K562 (cell line): ENCODE results near the gene C2CD5. TPM values are rescaled to one million over a fixed set of nuclear protein-coding genes. Genes with fewer than 3 reads are reported as not detected.

Experiments
- ATAC-seq: fragments of 200-7000 bp; cut with Tn5 transposase; 3 replicates; pipeline ENCODE4 v1.9.1; 2020; ENCODE audit warnings: moderate library complexity
- BruUV-seq: library from RNA; stranded (reverse); fragments of 400-500 nt; replicated peaks from 2 replicates; lab custom pipeline; 2021; lab: Mats Ljungman, UMichigan
- CTCF ChIA-PET: fragments of 300-600 bp; formaldehyde crosslinking; extraction: SDS; loops from one replicate; lab custom pipeline; 2021; ENCODE audit warnings: low intra/inter-chr PET ratio; lab: Yijun Ruan, JAX
- POLR2A ChIA-PET: fragments of 300-600, 350-650 bp; sonication (Branson Sonifier 250); formaldehyde crosslinking; extraction: SDS; loops from one replicate; lab custom pipeline; 2021; ENCODE audit warnings: antibody characterized with exemption, inconsistent platforms; lab: Yijun Ruan, JAX
- DNase-seq, 4 experiments: peaks; one replicate each; pipeline versions ENCODE4 v3.0.0 to v3.0.0-alpha.2; 2011 to 2018; ENCODE audit warnings: low spot score in 3 of 4, mixed read lengths in 3 of 4; ENCODE audit errors: extremely low read depth in 1 of 4
- FAIRE-seq: peaks from 2 replicates; lab custom pipeline; 2011; peaks lifted over from hg19 to GRCh38; lab: Jason Lieb, UNC
- H2AFZ ChIP-seq: 2 replicates; pipeline ENCODE4 v1.6.0; 2011; ENCODE audit warnings: low read depth, low read length, control low read depth, inconsistent platforms
- H3K27ac ChIP-seq: fragments of 200-600 bp; 3 replicates; pipeline ENCODE4 v1.8.0; 2011; ENCODE audit warnings: low read depth, mild to moderate bottlenecking, control low read depth, inconsistent platforms, low read length, moderate library complexity, mixed read lengths; ENCODE audit errors: extremely low read depth
- H3K27me3 ChIP-seq, 2 experiments: fragments of 300-600 bp in 1 of 2; 2 replicates in 1 of 2; 3 replicates in 1 of 2; pipeline versions ENCODE4 v1.6.0 to v1.8.0; 2011; ENCODE audit warnings: inconsistent platforms in 2 of 2, low read length in 2 of 2, mild to moderate bottlenecking in 1 of 2, mixed read lengths in 1 of 2, moderate library complexity in 1 of 2; ENCODE audit not compliant: control insufficient read depth in 2 of 2, insufficient read depth in 2 of 2
- H3K36me3 ChIP-seq: fragments of 300-600 bp; 3 replicates; pipeline ENCODE4 v1.8.0; 2011; ENCODE audit warnings: mild to moderate bottlenecking, low read length, inconsistent platforms; ENCODE audit not compliant: control insufficient read depth, insufficient read depth
- H3K4me1 ChIP-seq, 2 experiments: fragments of 200-600 bp in 1 of 2; replicated peaks in 1 of 2; 2 replicates in 1 of 2; 3 replicates in 1 of 2; pipeline versions ENCODE4 v1.5.1 to v1.8.0; 2011; ENCODE audit warnings: inconsistent platforms in 2 of 2, low read length in 2 of 2, mild to moderate bottlenecking in 1 of 2, mixed read lengths in 1 of 2, moderate library complexity in 1 of 2; ENCODE audit not compliant: control insufficient read depth in 2 of 2, insufficient read depth in 2 of 2
- H3K4me2 ChIP-seq: 2 replicates; pipeline ENCODE4 v1.6.1; 2011; ENCODE audit warnings: low read length, control low read depth, inconsistent platforms, mixed read lengths; ENCODE audit not compliant: insufficient read depth
- H3K4me3 ChIP-seq: fragments of 200-600 bp; sonication (generic), shearing (Covaris generic); 2 replicates; pipeline ENCODE4 v1.5.1; 2016; ENCODE audit warnings: control low read depth, inconsistent platforms
- H3K79me2 ChIP-seq: fragments of 200-600 bp; 3 replicates; pipeline ENCODE4 v1.8.0; 2011; ENCODE audit warnings: low read length, inconsistent platforms; ENCODE audit not compliant: control insufficient read depth, insufficient read depth
- H3K9ac ChIP-seq, 2 experiments: 2 replicates each; pipeline versions ENCODE4 v1.6.0 to v1.6.1; 2011; ENCODE audit warnings: low read depth in 2 of 2, low read length in 2 of 2, control low read depth in 1 of 2, inconsistent platforms in 1 of 2, mild to moderate bottlenecking in 1 of 2, mixed read lengths in 1 of 2; ENCODE audit not compliant: insufficient read depth in 1 of 2
- H3K9me1 ChIP-seq: one replicate; pipeline ENCODE4 v1.6.0; 2011; ENCODE audit warnings: inconsistent platforms, mild to moderate bottlenecking, low read length, moderate library complexity; ENCODE audit not compliant: control insufficient read depth, insufficient read depth
- H3K9me3 ChIP-seq: replicated peaks from 2 replicates; pipeline ENCODE4 v1.5.1; 2011; ENCODE audit warnings: low read depth, low read length, inconsistent platforms; ENCODE audit not compliant: control insufficient read depth, insufficient read depth
- H4K20me1 ChIP-seq: replicated peaks from 2 replicates; pipeline ENCODE4 v1.6.1; 2011; ENCODE audit warnings: low read length, inconsistent platforms, mixed read lengths; ENCODE audit not compliant: control insufficient read depth, insufficient read depth
- CBFB ChIP-seq: sonication (generic); formaldehyde crosslinking; IDR thresholded peaks from 2 replicates; pipeline ENCODE4 v1.4.0; 2020; ENCODE audit warnings: mild to moderate bottlenecking, missing genetic modification reagents
- GATAD2A ChIP-seq: fragments of 450-650 bp; IDR thresholded peaks from 2 replicates; pipeline ENCODE4 v1.6.1; 2017
- NFIC ChIP-seq: fragments of 450-650 bp; IDR thresholded peaks from 2 replicates; pipeline ENCODE4 v1.6.1; 2017; ENCODE audit warnings: mild to moderate bottlenecking, inconsistent platforms
- RAD21 ChIP-seq, 2 experiments: fragments of 250-450 bp in 1 of 2; fragments of 450-650 bp in 1 of 2; sonication (Bioruptor Pico) in 1 of 2; formaldehyde crosslinking in 1 of 2; IDR thresholded peaks in 1 of 2; conservative IDR thresholded peaks in 1 of 2; 2 replicates each; pipeline versions ENCODE4 v1.4.0 to v1.8.0; 2020 to 2022; ENCODE audit warnings: mild to moderate bottlenecking in 2 of 2, moderate library complexity in 1 of 2
- RBFOX2 ChIP-seq: fragments of 200-400 bp; formaldehyde crosslinking; IDR thresholded peaks from 2 replicates; pipeline ENCODE4 v1.6.1; 2017; ENCODE audit warnings: low read depth, mild to moderate bottlenecking, low read length, moderate library complexity
- SIX5 ChIP-seq, 2 experiments: IDR thresholded peaks; 2 replicates each; pipeline ENCODE4 v1.6.1; 2011; ENCODE audit warnings: low read length in 2 of 2, borderline replicate concordance in 1 of 2, low read depth in 1 of 2, mild to moderate bottlenecking in 1 of 2, moderate library complexity in 1 of 2; ENCODE audit not compliant: insufficient read depth in 1 of 2
- SMAD4 ChIP-seq: fragments of 250-450 bp; sonication (Bioruptor Pico); conservative IDR thresholded peaks from 2 replicates; pipeline ENCODE4 v1.8.0; 2021; ENCODE audit warnings: inconsistent platforms, mild to moderate bottlenecking, moderate library complexity
- ZC3H4 ChIP-seq: sonication (generic); formaldehyde crosslinking; IDR thresholded peaks from 2 replicates; pipeline ENCODE4 v1.9.0; 2021; ENCODE audit warnings: missing genetic modification reagents, borderline replicate concordance
- WGBS: fragments of 100-300 bp; shearing (Covaris generic); methylation state at CpG from one replicate; pipeline ENCODE4 v1.1.6; 2016; ENCODE audit warnings: low coverage, mixed read lengths; ENCODE audit not compliant: insufficient coverage; ENCODE audit errors: missing lambda C conversion rate; 5-methylcytosine and 5-hydroxymethylcytosine counted together
- in situ Hi-C: fragments of 300-500 bp; cut with MboI; formaldehyde crosslinking; loops from 4 replicates; pipeline ENCODE4 v1.15.0; 2018; ENCODE audit warnings: inconsistent platforms, mixed read lengths
- intact Hi-C: fragments of 100-400 bp; cut with micrococcal nuclease; formaldehyde crosslinking; loops from 2 replicates; pipeline ENCODE4 v1.14.2; 2022
- polyA plus RNA-seq, 8 experiments: library from polyadenylated mRNA; depleted of rRNA in 4 of 8; stranded (reverse) in 5 of 8; unstranded in 3 of 8; fragments of >200 nt; fragmentation: Nextera tagmentation in 2 of 8; fragmentation: Illumina TruSeq in 1 of 8; extraction: Ambion mirVana in 2 of 8; extraction: Trizol in 1 of 8; gene quantifications; 2 replicates each; pipeline versions ENCODE4 v1.2.1 to v1.2.3, GENCODE V29; 2011 to 2014; ENCODE audit warnings: inconsistent platforms in 1 of 8, missing spikeins in 1 of 8
- total RNA-seq, 7 experiments: library from RNA; depleted of rRNA in 6 of 7; stranded (reverse); fragments of >200 nt in 6 of 7; fragmentation: Illumina TruSeq in 2 of 7; extraction: Trizol in 2 of 7; gene quantifications; 2 replicates each; pipeline versions ENCODE4 v1.2.1 to v1.2.3, GENCODE V29; 2011 to 2021; ENCODE audit warnings: low replicate concordance in 1 of 7

The C2CD5 gene
- total and polyA plus RNA-seq, 9 of the 15 experiments (the other 6 are each of a cell fraction or from before 2014, with no cell fraction given), result 5.1 to 24.1 (median 14.3) TPM

DNA sequence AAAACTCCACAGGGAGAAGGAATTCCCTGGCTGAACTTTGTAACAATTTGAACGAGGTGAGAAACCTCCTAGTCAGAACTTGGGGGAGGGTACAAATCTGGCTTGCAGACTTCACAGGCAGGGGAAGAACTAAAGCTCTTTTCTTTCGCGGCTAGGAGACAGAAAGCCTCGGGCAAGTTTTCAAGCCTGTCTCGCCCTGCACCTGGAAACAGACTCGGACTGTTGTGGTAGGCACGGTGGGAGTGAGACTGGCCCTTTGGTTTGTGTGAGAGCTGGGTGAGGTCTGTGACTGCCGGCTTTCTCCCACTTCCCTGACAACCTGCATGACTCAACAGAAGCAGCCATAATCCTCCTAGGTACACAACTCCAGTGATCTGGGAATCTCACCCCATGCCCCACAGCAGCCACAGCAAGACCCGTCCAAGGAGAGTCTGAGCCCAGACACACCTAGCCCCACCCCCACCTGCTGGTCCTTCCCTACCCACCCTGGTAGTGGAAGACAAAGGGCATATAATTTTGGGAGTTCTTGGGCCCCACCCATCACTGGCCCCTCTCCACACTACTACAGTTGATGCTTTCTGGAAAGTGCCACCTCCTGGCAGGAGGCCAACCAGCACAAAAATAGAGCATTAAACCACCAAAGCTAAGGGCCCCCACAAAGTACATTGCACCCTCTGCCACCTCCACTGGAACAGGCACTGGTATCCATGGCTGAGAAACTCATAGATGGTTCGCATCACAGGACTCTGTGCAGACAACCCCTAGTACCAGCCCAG is 107.1 kb downstream of the C2CD5 start:
- ATAC-seq, result no peak
- intact Hi-C loops, result no loop called here
- Histone ChIP-seq H2AFZ (no peak overlapping the region), H4K20me1 (no peaks in the 10 kb centered on the region), H3K4me2 (no peak overlapping the region), H3K27me3 (no peaks in the 10 kb centered on the region; a peak in 1 of 5 replicates), H3K4me3 (no peak overlapping the region), H3K27ac (no peak overlapping the region), H3K9ac (no peak overlapping the region), H3K36me3 (no peaks in the 10 kb centered on the region)
- no peak for DNase-seq
- in situ Hi-C loops, result no loop called here
- CTCF ChIA-PET, result no interaction called here
- no TSS peak for BruUV-seq
- FAIRE-seq, result no peak
- POLR2A ChIA-PET, result interaction anchor here (0.6 kb wide), 1 partner anchor 402 kb away, joined by 3 read pairs; no protein-coding TSS in a partner anchor
- TF ChIP-seq NFIC (peak; percentile 52), CBFB (CRISPR knock-in tag) (no peak)
- TF ChIP-seq, all 486 proteins: peak for 1
- 13% methylated on average over 3 of the region's 10 CpGs for WGBS
- Histone ChIP-seq H3K79me2 (no peaks in the 10 kb centered on the region), H3K9me3 (no peaks in the 10 kb centered on the region), H3K9me1 (no peaks in the 10 kb centered on the region), H3K4me1 (no peaks in the 10 kb centered on the region; a peak in 1 of 5 replicates)

DNA sequence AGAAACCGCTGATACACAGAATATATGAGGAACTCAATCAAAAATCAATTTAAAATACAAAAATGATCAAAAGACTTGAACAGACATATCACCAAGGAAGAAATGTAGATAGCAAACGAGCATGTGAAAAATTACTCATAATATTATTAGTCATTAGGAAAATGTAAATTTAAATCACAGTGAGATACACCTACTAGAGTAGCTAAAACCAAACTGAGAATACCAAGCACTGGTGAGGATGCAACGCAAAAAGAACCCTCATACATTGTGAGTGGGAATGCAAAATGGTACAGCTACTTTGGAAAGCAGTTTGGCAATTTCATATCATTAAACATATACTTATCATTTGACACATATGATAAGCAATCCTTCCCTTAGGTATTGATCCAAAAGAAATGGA is 108.8 kb downstream of the C2CD5 start:
- ChIA-PET CTCF (no interaction called here), POLR2A (no interaction called here)
- BruUV-seq, result no TSS peak
- H3K9me3 ChIP-seq, result no peaks in the 10 kb centered on the region
- no peak for DNase-seq
- no peaks in the 10 kb centered on the region; a peak in 1 of 5 replicates for H3K27me3 ChIP-seq
- ATAC-seq, result no peak
- no peaks in the 10 kb centered on the region for H3K79me2 ChIP-seq
- no peaks in the 10 kb centered on the region for H3K9me1 ChIP-seq
- H3K9ac ChIP-seq, result no peak overlapping the region
- H3K27ac ChIP-seq, result no peak overlapping the region
- in situ Hi-C loops, result no loop called here
- no peak overlapping the region for H3K4me2 ChIP-seq
- H3K4me3 ChIP-seq, result no peak overlapping the region
- no peaks in the 10 kb centered on the region for H4K20me1 ChIP-seq
- no peaks in the 10 kb centered on the region for H3K36me3 ChIP-seq
- intact Hi-C loops, result no loop called here
- H3K4me1 ChIP-seq, result no peaks in the 10 kb centered on the region; a peak in 1 of 5 replicates
- no peak for TF ChIP-seq GATAD2A
- TF ChIP-seq RBFOX2, result no peak
- no peak for TF ChIP-seq ZC3H4 (CRISPR knock-in tag)
- TF ChIP-seq RAD21 (CRISPR knock-in tag; conservative IDR thresholded peaks at IDR 0.05 in 1 of 2, IDR thresholded peaks at IDR 0.05 in 1 of 2), result no peak
- TF ChIP-seq SMAD4, result no peak
- TF ChIP-seq SIX5 (IDR thresholded peaks at IDR 0.05; ENCODE audit: borderline replicate concordance in 1 of 2, insufficient read depth in 1 of 2, low read depth in 1 of 2, low read length in 2 of 2), result no peak
- TF ChIP-seq, all 486 proteins: peak for 0
- H2AFZ ChIP-seq, result no peak overlapping the region
- 18% methylated on average over 3 of the region's 3 CpGs for WGBS
- no peak for FAIRE-seq
